Skeletal muscle cell (primary cell): ENCODE data around the gene PRSS36.

Experiments
- DNase-seq: peaks from one replicate; pipeline ENCODE4 v3.0.0-alpha.2; 2010; ENCODE audit warnings: low read depth
- H3K4me3 ChIP-seq: 2 replicates; pipeline ENCODE4 v1.5.1; 2011; ENCODE audit warnings: low read depth, mild to moderate bottlenecking, control low read depth, low read length, moderate library complexity

PRSS36 gene

DNA sequence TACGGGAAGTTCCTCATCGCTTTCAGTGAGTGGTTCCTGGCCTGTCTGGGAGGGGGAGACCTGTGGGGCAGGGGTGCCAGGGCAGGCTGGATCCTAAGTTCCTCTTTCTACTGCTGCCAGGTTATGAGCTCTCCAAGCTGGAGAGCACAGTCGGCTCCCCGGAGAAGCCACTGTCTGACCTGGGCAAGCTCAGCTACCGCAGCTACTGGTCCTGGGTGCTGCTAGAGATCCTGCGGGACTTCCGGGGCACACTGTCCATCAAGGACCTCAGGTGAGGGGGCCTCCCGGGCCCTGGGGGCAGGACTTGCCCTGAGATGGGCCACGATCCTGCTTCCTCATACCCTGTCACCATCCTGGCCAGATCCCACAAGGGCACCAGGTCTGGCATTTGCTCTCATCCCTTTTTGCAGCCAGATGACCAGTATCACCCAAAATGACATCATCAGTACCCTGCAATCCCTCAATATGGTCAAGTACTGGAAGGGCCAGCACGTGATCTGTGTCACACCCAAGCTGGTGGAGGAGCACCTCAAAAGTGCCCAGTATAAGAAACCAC lies 19.5 kb downstream of the PRSS36 start:
- H3K4me3 ChIP-seq = no peak overlapping the region

DNA sequence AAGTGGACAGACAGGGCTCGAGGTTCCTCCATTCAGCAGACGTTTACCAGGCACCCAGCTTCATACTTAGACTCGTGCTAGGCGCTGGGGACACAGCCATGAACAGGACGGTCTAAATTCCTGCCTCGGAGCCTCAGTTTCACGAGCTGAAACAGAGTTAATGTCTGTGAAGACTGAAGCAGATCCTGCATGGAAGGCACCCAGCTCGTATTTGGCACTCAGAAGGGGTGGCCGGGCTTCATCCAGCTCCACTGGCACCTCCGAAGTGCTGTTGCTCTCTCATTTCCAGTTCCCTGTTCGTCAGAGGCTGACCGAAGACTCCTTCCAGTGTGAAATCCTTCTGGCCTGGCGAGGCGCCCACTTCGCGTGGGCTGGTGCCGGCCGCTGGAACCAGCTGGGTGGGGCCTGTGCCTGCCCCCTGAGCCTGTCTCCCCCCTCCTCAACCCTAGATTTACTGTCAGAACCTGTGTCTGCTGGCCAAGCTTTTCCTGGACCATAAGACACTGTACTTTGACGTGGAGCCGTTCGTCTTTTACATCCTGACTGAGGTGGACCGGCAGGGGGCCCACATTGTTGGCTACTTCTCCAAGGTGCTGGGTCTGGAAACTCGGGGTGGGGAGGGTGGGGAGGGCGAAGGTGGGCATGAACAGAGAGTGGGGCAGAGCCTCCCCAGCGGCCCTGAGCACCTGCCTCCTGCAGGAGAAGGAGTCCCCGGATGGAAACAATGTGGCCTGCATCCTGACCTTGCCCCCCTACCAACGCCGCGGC lies 20.1 kb downstream of the PRSS36 start:
- no peak overlapping the region for H3K4me3 ChIP-seq
- no peak for DNase-seq

More for the DNA sequence above, 19.5 kb downstream of the PRSS36 start:
- no peak for DNase-seq

DNA sequence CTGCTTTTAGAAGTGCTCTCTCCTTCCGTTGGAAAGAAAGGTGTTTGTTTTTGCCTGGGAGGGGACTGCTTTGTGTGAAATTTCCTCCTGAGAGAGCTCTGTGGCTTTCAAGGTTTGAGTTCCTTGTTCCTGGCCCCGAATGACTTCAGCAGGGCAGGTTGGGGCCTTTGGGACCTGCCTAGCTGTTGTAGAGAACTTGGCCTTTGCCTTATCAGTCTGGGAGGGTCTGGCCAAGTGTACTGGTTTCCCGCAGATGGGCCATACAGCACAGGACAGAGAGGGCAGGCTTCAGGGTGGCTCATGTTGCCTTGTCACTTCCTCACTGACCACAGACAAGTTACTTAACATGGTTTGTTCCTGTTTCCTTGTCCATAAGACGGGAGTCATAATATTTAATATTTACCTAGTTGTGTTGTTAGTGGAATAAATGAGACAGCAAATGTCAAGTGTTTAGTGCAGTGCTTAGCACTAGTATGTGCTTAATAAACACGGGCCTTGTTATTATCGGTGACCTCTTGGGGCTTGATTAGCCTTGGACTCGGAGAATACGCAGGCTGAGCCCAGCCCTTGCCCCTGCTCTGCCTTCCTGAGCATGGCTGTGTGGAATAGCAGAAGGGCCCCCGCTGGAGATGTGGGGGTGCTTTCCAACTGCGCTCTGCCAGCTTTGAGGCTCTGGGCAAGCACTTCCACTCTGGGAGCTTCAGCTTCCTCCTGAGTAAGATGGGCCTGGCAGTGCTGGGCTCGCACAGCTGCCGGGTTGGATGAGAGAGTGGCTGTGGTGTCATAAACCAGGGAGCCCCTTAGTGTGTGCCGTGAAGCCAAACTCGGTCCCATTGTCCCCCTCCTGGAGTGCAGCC lies 20.9 kb downstream of the PRSS36 start:
- no peak overlapping the region for H3K4me3 ChIP-seq
- DNase-seq = no peak

DNA sequence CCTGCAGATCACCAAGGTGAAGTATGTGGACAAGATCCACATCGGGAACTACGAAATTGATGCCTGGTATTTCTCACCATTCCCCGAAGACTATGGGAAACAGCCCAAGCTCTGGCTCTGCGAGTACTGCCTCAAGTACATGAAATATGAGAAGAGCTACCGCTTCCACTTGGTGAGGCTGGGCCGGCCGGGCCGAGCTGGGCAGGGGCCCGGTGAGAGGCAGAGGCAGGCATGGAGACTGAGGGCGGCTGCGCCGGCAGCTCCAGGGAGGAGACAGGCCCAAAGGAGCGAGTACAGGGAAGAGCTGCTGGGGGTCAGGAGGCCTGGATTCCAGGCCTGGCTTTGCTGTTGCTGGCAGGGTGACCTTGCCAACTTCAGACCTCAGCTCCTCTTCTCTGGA lies 22.7 kb downstream of the PRSS36 start:
- DNase-seq = no peak
- no peak overlapping the region for H3K4me3 ChIP-seq

DNA sequence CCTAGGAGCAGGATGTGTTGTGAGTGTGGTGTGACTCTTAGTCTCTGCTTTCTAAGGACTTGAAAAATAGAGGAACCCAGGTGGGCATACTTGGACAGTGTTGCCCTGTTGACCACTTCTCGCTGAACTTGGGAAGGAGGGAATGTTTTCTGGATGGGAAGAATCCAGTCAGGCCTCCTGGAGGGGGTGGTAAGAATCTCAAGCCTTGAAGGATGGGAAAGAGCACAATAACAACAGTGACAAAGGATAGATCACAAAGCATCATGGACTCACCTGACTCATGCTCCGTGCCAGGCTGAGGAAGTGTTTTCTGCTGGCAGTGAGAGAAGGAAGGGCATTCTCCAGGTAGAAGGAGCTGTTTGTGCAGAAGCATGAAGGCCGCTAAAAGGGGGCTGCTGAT lies 24.0 kb downstream of the PRSS36 start:
- no peak overlapping the region for H3K4me3 ChIP-seq
- DNase-seq = no peak

DNA sequence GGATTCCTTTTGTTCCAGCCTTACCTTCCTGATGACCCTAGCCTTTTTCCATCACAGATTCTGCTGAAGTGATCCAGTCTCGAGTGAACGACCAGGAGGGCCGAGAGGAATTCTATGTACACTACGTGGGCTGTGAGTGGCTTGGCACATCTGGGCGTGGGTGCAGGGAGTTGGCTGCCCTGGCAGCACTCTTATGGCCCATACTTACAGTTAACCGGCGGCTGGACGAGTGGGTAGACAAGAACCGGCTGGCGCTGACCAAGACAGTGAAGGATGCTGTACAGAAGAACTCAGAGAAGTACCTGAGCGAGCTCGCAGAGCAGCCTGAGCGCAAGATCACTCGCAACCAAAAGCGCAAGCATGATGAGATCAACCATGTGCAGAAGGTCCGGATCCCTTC lies 29.7 kb downstream of the PRSS36 start:
- no peak for DNase-seq
- no peak overlapping the region for H3K4me3 ChIP-seq

DNA sequence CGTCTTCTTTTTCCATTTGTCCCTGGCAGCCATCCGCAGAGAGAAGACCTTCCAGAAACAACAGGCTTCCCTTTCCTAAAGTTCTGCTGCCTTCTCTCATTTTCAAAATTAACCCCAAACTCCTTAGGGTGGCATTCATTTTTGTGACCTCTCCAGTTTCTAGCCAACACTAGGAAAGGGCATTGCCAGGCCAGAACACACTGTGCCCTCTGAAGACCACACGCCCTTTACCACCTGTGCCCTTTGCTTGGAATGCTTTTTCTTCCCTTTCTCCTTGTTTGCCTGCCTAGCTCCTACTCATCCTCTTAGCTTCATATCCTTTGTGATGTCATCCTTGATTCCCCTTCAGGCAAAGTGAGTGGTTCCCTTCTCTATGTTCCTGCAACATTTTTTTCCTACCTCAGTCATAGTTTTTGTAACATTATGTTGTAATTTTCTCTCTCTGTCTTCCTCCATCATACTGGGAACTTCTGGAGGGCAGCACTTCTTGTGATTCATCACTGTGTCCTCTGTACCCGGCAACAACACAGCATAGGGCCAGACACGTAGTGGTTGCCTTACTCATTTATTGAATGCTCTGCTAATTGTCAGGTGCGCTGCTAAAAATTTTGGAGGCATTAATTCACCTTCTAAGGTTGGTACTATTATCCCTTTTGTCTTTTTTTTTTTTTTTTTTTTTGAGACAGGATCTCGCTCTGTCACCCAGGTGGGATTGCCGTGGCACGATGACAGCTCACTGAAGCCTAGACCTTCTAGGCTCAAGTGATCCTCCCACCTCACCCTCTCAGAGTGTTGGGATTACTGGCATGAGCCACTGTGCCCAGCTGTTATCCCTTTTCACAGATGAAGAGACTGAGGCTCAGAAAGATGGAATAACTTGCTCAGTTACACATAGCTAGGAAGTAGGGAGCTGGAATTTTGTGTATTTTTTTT lies 31.4 kb downstream of the PRSS36 start:
- peak; percentile 56 for DNase-seq
- H3K4me3 ChIP-seq = peak overlapping the region; percentile 67

DNA sequence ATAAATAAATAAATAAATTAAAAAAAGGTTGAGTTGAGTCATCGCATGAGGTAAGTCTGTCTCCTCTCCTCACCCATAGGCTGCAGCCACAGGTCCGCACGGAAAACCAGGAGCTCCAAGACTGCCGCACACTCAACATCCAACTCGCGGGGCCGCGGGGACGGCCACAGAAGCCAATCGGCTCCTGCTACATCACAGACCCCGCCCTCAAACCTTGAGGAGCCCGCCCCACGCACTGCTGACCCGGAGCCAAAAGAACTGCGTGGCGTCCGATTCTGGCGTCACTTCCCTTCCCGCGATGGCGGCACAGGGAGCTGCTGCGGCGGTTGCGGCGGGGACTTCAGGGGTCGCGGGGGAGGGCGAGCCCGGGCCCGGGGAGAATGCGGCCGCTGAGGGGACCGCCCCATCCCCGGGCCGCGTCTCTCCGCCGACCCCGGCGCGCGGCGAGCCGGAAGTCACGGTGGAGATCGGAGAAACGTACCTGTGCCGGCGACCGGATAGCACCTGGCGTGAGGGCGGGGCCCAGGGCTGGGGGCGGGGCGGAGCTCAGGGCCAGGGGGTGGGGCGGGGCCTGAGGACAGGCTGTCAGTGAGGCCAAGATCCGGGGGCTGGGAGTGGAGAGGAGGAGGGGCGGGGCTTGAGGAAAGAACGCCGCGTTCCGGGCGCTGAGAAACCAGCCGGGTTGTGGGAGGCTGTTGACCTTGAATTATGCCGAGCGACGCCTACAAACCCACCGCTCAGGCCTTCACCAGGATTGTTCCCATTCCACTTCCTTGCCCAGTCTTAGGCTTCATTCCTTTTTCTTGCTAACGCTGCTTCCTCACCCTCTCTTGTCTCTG lies 32.3 kb downstream of the PRSS36 start, which contains the start of gene KAT8:
KAT8 (plus strand) TSS at position 281 of the 839 bp plus-strand sequence; CDS start at position 299, 18 bp downstream.
- DNase-seq = peak; percentile 92
- peak within 1 kb of the TSS; percentile 67 for H3K4me3 ChIP-seq

DNA sequence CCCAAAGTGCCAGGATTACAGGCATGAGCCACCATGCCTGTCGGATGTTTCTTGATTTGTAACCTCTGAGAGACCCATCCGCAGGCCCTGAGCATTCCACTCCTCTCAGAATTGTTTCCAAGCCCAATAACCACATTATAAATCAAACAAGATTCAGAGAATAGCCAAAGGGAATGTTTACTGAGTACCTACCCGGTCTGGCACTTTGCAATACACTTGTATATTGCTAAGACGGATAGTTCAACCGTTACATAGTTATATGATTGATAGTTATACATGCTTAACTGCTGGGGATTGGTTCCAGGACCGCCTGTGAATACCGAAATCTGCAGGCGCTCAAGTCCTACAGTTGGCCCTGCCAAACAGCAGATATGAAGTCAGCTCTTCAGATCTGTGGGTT lies 35.4 kb downstream of the PRSS36 start:
- H3K4me3 ChIP-seq = no peak overlapping the region
- DNase-seq = no peak

DNA sequence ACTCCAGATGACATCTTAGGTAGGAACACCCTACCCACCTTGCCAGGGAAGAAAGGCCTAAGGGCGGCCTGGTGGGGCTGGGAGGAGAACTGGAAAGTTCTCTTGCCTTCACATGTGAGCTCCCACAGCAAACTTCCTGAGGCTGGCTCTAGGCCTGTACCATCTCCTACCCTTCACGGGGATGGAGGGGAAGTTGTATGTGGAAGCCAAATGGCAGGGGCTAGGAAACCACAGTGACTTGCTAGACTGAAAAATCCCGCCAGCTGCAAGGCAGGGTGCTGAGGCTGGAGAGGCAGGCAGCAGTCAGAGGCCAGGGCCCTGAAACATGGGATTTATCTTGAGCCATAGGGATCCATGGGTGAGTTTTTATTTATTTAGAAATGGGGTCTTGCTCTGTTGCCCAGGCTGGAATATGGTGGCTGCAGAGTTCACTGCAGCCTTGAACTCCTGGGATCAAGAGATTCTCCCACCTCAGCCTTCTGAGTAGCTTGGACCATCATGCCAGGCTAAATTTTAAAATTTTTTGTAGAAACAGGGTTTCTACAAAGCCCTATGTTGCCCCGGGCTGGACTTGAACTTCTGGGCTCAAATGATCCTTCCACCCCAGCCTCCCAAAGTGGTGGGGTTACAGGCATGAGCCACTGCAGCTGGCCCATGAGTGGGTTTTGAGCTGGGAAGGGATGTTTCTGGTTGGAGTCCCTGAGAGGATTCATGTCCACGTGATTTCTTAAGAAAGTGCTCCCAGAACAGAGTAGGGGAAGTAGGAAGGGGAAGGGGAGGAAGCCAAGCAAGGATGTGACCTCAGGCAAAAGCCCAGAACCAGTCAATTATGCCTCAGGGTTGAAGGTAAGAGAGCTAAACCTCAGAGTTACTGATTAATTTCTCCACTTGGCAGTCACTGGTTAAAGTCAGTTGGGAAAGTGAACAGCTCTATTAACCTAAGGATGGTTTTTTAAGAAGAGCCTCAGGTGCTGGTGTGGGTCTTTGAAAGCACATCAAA lies 36.4 kb downstream of the PRSS36 start:
- DNase-seq = no peak

DNA sequence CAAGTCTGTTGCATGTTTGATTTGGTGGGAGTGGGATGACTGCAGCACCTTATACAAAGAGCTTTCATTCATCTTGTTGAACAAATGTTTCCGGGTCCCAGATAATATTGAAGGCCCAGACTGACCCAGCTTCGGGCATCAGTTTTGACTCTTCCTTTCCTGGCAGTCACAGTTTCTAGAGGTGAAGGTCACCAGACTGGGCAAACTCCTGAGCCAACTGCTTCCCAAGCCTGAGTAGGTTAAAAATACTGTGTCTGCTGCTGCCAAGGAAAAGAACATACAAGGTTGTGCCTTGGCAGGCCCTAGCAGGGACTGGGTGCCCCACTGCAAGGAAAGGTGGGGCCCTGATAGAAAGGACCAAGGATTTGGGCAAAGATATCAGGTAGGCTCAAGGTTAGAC lies 37.2 kb downstream of the PRSS36 start:
- no peak for DNase-seq
- H3K4me3 ChIP-seq = no peak overlapping the region

More for the DNA sequence above, 36.4 kb downstream of the PRSS36 start:
- no peak overlapping the region for H3K4me3 ChIP-seq

DNA sequence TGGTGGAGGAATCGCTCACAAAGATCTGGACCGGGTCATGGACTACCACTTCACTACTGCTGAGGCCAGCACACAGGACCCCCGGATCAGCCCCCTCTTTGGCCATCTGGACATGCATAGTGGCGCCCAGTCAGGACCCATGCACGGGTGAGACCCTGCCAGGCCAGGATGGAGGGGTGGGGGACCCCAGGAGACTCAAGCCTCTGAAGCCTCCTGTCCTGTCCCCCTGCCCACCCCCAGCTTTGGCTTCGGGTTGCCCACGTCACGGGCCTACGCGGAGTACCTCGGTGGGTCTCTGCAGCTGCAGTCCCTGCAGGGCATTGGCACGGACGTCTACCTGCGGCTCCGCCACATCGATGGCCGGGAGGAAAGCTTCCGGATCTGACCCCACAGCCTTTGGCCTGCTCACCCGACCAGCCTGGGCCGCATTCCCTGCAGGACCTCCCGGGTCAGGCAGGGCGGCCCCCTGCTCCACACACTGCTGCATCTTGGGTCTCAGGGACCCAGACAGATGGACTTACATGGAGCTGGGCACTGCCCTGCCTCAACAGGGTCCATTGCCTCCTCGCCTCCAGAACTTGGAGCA lies 37.9 kb downstream of the PRSS36 start:
- no peak overlapping the region for H3K4me3 ChIP-seq
- no peak for DNase-seq

DNA sequence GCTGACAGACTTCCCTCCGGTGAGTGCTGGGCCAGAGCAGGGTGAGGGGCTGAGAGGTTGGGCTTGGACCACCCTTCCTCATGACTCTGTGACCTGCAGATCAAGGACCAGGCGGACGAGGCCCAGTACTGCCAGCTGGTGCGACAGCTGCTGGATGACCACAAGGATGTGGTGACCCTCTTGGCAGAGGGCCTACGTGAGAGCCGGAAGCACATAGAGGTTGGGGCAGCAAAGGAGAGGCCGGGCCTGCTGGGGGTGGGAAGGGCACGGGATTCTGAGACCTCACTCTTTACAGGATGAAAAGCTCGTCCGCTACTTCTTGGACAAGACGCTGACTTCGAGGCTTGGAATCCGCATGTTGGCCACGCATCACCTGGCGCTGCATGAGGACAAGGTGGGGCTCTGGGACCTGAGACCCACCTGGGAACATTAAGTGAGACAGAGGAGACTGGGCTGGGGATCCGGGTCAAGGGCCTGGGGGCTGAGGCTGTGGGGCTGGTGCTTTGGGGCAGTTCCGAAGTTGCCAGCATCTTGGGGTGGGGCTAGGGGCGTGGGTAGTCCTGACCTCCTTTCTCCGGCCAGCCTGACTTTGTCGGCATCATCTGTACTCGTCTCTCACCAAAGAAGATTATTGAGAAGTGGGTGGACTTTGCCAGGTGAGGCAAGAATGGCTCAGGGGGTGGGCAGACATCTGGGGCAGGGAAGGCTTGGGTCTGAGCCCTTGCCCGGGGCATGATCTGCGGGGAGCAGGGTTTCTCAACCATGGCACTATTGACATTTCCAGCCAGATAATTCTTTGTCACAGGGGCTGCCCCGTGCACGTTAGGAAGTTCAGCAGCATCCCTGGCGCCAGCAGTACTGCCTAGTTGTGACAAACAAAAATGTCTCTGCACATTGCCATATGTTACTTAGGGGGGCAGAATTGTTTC lies 39.5 kb downstream of the PRSS36 start:
- no peak for DNase-seq
- no peak overlapping the region for H3K4me3 ChIP-seq

DNA sequence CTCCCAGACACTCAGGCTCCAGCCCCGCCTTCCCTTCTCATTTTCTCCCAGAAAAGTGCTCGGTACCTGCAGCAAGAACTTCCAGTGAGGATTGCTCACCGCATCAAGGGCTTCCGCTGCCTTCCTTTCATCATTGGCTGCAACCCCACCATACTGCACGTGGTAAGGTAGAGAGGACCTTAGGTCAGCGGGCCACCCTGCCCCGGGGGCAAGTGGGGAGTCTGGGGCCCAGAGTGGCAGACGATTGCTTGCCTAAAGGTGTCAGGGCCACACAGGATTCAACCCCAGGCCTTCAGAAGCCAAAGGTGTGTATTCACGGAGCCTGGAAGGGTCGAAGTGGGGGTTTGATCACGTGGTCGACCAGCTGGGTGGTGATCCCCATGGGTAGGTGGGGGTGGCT lies 40.2 kb downstream of the PRSS36 start:
- peak overlapping the region; percentile 98 for H3K4me3 ChIP-seq
- no peak for DNase-seq

DNA sequence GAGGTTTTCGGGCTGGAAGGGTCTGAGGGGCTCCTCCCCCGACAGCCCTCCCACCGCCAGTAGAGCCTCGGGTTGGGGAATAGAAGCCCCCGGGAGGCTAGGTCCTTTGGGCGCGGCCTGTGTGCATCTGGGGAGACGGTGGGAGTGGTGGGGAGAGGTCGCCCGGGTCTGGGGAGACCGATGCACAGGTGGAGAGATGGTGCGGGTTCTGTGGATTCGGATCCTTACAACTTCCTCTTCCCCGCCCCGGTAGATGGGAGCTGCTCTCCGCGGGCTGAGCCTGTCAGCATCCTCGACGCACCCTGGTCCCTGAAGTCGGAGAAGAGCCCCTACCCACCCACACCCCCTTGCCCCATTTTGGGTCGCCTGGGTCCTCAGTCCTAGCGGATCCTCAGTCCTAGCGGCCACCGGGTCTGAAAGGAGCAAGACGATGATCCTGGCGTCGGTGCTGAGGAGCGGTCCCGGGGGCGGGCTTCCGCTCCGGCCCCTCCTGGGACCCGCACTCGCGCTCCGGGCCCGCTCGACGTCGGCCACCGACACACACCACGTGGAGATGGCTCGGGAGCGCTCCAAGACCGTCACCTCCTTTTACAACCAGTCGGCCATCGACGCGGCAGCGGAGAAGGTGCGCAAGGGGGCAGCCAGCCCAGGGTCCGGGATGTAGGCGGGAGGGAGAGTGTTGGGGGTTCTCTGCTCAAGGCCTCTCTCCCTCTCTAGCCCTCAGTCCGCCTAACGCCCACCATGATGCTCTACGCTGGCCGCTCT lies 40.9 kb downstream of the PRSS36 start:
- no peak for DNase-seq
- peak overlapping the region; percentile 98 for H3K4me3 ChIP-seq
